GM18519 (cell line): ENCODE data around the gene MED8.

Experiments
- ATAC-seq: cut with Tn5 transposase; IDR thresholded peaks from one replicate; pipeline ENCODE4 v1.9.1; 2021; ENCODE audit warnings: mild to moderate bottlenecking, moderate library complexity; ENCODE audit not compliant: unreplicated experiment, low FRiP score

MED8 gene

GRCh38 chr1:43363283-43363934 lies 26.2 kb downstream of the MED8 start:
- no peak for ATAC-seq

GRCh38 chr1:43360616-43361015 lies 29.0 kb downstream of the MED8 start:
- ATAC-seq, result no peak

GRCh38 chr1:43359696-43360095 lies 29.9 kb downstream of the MED8 start:
- no peak for ATAC-seq

GRCh38 chr1:43358746-43359693 lies 30.6 kb downstream of the MED8 start, which contains the start of gene CDC20:
Gene CDC20 (plus strand): TSS chr1:43358981. CDS start chr1:43359216, 235 bp downstream.
- ATAC-seq, result peak; percentile 67

GRCh38 chr1:43358121-43358745 lies 31.4 kb downstream of the MED8 start:
- ATAC-seq, result no peak

GRCh38 chr1:43357251-43357650 lies 32.3 kb downstream of the MED8 start:
- ATAC-seq, result no peak

GRCh38 chr1:43354936-43355335 lies 34.7 kb downstream of the MED8 start:
- no peak for ATAC-seq

- no peak for ATAC-seq
Measured at GRCh38 chr1:43354471-43354870, 35.1 kb downstream of the MED8 start.

GRCh38 chr1:43352881-43353280 lies 36.7 kb downstream of the MED8 start:
- ATAC-seq, result no peak

GRCh38 chr1:43352351-43352705 lies 37.3 kb downstream of the MED8 start:
- ATAC-seq, result no peak

GRCh38 chr1:43351421-43352350 lies 37.9 kb downstream of the MED8 start:
- ATAC-seq, result no peak

GRCh38 chr1:43350976-43351375 lies 38.6 kb downstream of the MED8 start:
- no peak for ATAC-seq

- ATAC-seq, result no peak
Measured at GRCh38 chr1:43349594-43350306, 39.9 kb downstream of the MED8 start.

GRCh38 chr1:43348809-43349593 lies 40.6 kb downstream of the MED8 start:
- ATAC-seq, result no peak

GRCh38 chr1:43348343-43348808 lies 41.2 kb downstream of the MED8 start:
- no peak for ATAC-seq

GRCh38 chr1:43346636-43347035 lies 43.0 kb downstream of the MED8 start:
- no peak for ATAC-seq

GRCh38 chr1:43345120-43345519 lies 44.5 kb downstream of the MED8 start:
- no peak for ATAC-seq

GRCh38 chr1:43344267-43344850 lies 45.2 kb downstream of the MED8 start:
- ATAC-seq, result no peak
